ENCODE results near the gene RNF126.

- TF ChIP-seq, protein P1, sequence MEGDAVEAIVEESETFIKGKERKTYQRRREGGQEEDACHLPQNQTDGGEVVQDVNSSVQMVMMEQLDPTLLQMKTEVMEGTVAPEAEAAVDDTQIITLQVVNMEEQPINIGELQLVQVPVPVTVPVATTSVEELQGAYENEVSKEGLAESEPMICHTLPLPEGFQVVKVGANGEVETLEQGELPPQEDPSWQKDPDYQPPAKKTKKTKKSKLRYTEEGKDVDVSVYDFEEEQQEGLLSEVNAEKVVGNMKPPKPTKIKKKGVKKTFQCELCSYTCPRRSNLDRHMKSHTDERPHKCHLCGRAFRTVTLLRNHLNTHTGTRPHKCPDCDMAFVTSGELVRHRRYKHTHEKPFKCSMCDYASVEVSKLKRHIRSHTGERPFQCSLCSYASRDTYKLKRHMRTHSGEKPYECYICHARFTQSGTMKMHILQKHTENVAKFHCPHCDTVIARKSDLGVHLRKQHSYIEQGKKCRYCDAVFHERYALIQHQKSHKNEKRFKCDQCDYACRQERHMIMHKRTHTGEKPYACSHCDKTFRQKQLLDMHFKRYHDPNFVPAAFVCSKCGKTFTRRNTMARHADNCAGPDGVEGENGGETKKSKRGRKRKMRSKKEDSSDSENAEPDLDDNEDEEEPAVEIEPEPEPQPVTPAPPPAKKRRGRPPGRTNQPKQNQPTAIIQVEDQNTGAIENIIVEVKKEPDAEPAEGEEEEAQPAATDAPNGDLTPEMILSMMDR (IDR thresholded peaks at IDR 0.05; ENCODE audit: low read length): no peak
- TF ChIP-seq EZH2 (IDR thresholded peaks at IDR 0.05; ENCODE audit: borderline replicate concordance, low read length): no peak
Measured at GRCh38 chr19:658059-658839, 4.8 kb downstream of the RNF126 start.
